Activated naive CD4-positive, alpha-beta T cell treated with anti-CD3 and anti-CD28 coated beads, Interleukin-2, amount 50 U/mL, for 24 hours (primary cell): ENCODE results near the gene ITGB3.
"Not testable (repeated sequence)": the region's sequence is repeated elsewhere in the genome, so short reads cannot be mapped to it uniquely, and the experiment has no call there.

ENCODE experiments used
- H3K27ac Mint-ChIP-seq: one replicate; pipeline ENCODE4 v1.8.0; 2021; ENCODE audit warnings: mild to moderate bottlenecking, mixed read lengths
- H3K27me3 Mint-ChIP-seq: one replicate; pipeline ENCODE4 v1.8.0; 2021; ENCODE audit warnings: mixed read lengths
- H3K36me3 Mint-ChIP-seq: one replicate; pipeline ENCODE4 v1.8.0; 2021; ENCODE audit warnings: mixed read lengths
- H3K4me1 Mint-ChIP-seq: one replicate; pipeline ENCODE4 v1.8.0; 2021; ENCODE audit warnings: mixed read lengths
- H3K4me3 Mint-ChIP-seq: one replicate; pipeline ENCODE4 v1.8.0; 2021; ENCODE audit warnings: mild to moderate bottlenecking, mixed read lengths
- H3K9me3 Mint-ChIP-seq: one replicate; pipeline ENCODE4 v1.8.0; 2021; ENCODE audit warnings: mixed read lengths

ITGB3 gene

GRCh38 chr17:47252766-47253512 is 688 bp upstream of the ITGB3 start:
- no peak overlapping the region for H3K27ac Mint-ChIP-seq
- peaks cover 9% of the 10 kb centered on the region for H3K4me1 Mint-ChIP-seq
- peaks cover 33% of the 10 kb centered on the region for H3K27me3 Mint-ChIP-seq
- peak overlapping the region; percentile 76 for H3K4me3 Mint-ChIP-seq
- no peaks in the 10 kb centered on the region for H3K36me3 Mint-ChIP-seq
- H3K9me3 Mint-ChIP-seq, result no peaks in the 10 kb centered on the region

- Mint-ChIP-seq H3K9me3 (no peaks in the 10 kb centered on the region), H3K27me3 (peaks cover 42% of the 10 kb centered on the region), H3K27ac (no peak overlapping the region), H3K36me3 (no peaks in the 10 kb centered on the region), H3K4me1 (peaks cover 9% of the 10 kb centered on the region), H3K4me3 (peak overlapping the region; percentile 91)
Measured at GRCh38 chr17:47254403-47254943, 846 bp downstream of the ITGB3 start.

GRCh38 chr17:47257651-47258339 is 4.2 kb downstream of the ITGB3 start:
- Mint-ChIP-seq H3K27ac (no peak overlapping the region), H3K4me1 (peaks cover 9% of the 10 kb centered on the region), H3K27me3 (peaks cover 44% of the 10 kb centered on the region), H3K4me3 (no peak overlapping the region), H3K36me3 (no peaks in the 10 kb centered on the region), H3K9me3 (no peaks in the 10 kb centered on the region)

GRCh38 chr17:47262586-47262985 is 9.0 kb downstream of the ITGB3 start:
- Mint-ChIP-seq H3K4me1 (no peaks in the 10 kb centered on the region), H3K27ac (no peak overlapping the region), H3K4me3 (no peak overlapping the region), H3K36me3 (no peaks in the 10 kb centered on the region), H3K9me3 (no peaks in the 10 kb centered on the region), H3K27me3 (peaks cover 25% of the 10 kb centered on the region)

GRCh38 chr17:47264166-47264565 is 10.5 kb downstream of the ITGB3 start:
- no peak overlapping the region for H3K4me3 Mint-ChIP-seq
- H3K27ac Mint-ChIP-seq, result no peak overlapping the region
- no peaks in the 10 kb centered on the region for H3K4me1 Mint-ChIP-seq
- peaks cover under 1% of the 10 kb centered on the region for H3K9me3 Mint-ChIP-seq
- H3K36me3 Mint-ChIP-seq, result no peaks in the 10 kb centered on the region
- H3K27me3 Mint-ChIP-seq, result peaks cover 13% of the 10 kb centered on the region

- H3K9me3 Mint-ChIP-seq, result peaks cover 6% of the 10 kb centered on the region
Measured at GRCh38 chr17:47265983-47266541, 12.4 kb downstream of the ITGB3 start.

GRCh38 chr17:47266782-47267181 is 13.2 kb downstream of the ITGB3 start:
- Mint-ChIP-seq H3K36me3 (no peaks in the 10 kb centered on the region), H3K9me3 (peaks cover 6% of the 10 kb centered on the region), H3K4me3 (no peak overlapping the region), H3K27me3 (peaks cover 8% of the 10 kb centered on the region), H3K4me1 (no peaks in the 10 kb centered on the region), H3K27ac (no peak overlapping the region)

More at GRCh38 chr17:47265983-47266541, 12.4 kb downstream of the ITGB3 start:
- Mint-ChIP-seq H3K36me3 (no peaks in the 10 kb centered on the region), H3K4me1 (no peaks in the 10 kb centered on the region), H3K27me3 (peaks cover 8% of the 10 kb centered on the region), H3K4me3 (no peak overlapping the region), H3K27ac (no peak overlapping the region)

GRCh38 chr17:47267354-47267828 is 13.8 kb downstream of the ITGB3 start:
- Mint-ChIP-seq H3K4me1 (no peaks in the 10 kb centered on the region), H3K27me3 (peaks cover 6% of the 10 kb centered on the region), H3K27ac (no peak overlapping the region), H3K4me3 (no peak overlapping the region), H3K36me3 (no peaks in the 10 kb centered on the region), H3K9me3 (peaks cover 6% of the 10 kb centered on the region)

GRCh38 chr17:47268964-47269363 is 15.3 kb downstream of the ITGB3 start:
- not testable (repeated sequence) for H3K4me1 Mint-ChIP-seq

GRCh38 chr17:47269561-47270280 is 16.1 kb downstream of the ITGB3 start:
- not testable (repeated sequence) for H3K4me3 Mint-ChIP-seq, H3K36me3 Mint-ChIP-seq, H3K4me1 Mint-ChIP-seq

More at GRCh38 chr17:47268964-47269363, 15.3 kb downstream of the ITGB3 start:
- not testable (repeated sequence) for H3K36me3 Mint-ChIP-seq, H3K27me3 Mint-ChIP-seq, H3K4me3 Mint-ChIP-seq, H3K9me3 Mint-ChIP-seq, H3K27ac Mint-ChIP-seq

GRCh38 chr17:47270946-47271705 is 17.5 kb downstream of the ITGB3 start:
- H3K27ac Mint-ChIP-seq, result no peak overlapping the region
- H3K4me3 Mint-ChIP-seq, result no peak overlapping the region
- H3K36me3 Mint-ChIP-seq, result no peaks in the 10 kb centered on the region

More at GRCh38 chr17:47269561-47270280, 16.1 kb downstream of the ITGB3 start:
- H3K9me3 Mint-ChIP-seq, H3K27ac Mint-ChIP-seq, H3K27me3 Mint-ChIP-seq: not testable (repeated sequence)

GRCh38 chr17:47272491-47272890 is 18.9 kb downstream of the ITGB3 start:
- Mint-ChIP-seq H3K27me3 (peaks cover 3% of the 10 kb centered on the region), H3K9me3 (peaks cover 6% of the 10 kb centered on the region), H3K36me3 (no peaks in the 10 kb centered on the region)

More at GRCh38 chr17:47270946-47271705, 17.5 kb downstream of the ITGB3 start:
- H3K4me1 Mint-ChIP-seq, result no peaks in the 10 kb centered on the region
- H3K9me3 Mint-ChIP-seq, result peaks cover 6% of the 10 kb centered on the region
- H3K27me3 Mint-ChIP-seq, result peaks cover 5% of the 10 kb centered on the region

GRCh38 chr17:47273245-47273644 is 19.6 kb downstream of the ITGB3 start:
- H3K4me1 Mint-ChIP-seq, result no peaks in the 10 kb centered on the region
- no peak overlapping the region for H3K27ac Mint-ChIP-seq
- H3K36me3 Mint-ChIP-seq, result no peaks in the 10 kb centered on the region
- H3K9me3 Mint-ChIP-seq, result peaks cover 6% of the 10 kb centered on the region
- H3K4me3 Mint-ChIP-seq, result no peak overlapping the region
- peaks cover 3% of the 10 kb centered on the region for H3K27me3 Mint-ChIP-seq

More at GRCh38 chr17:47272491-47272890, 18.9 kb downstream of the ITGB3 start:
- Mint-ChIP-seq H3K4me1 (no peaks in the 10 kb centered on the region), H3K4me3 (no peak overlapping the region), H3K27ac (peak overlapping the region; percentile 47)

GRCh38 chr17:47274319-47275069 is 20.9 kb downstream of the ITGB3 start:
- H3K27me3 Mint-ChIP-seq, result peaks cover 3% of the 10 kb centered on the region
- no peaks in the 10 kb centered on the region for H3K4me1 Mint-ChIP-seq
- H3K36me3 Mint-ChIP-seq, result no peaks in the 10 kb centered on the region
- peaks cover 2% of the 10 kb centered on the region for H3K9me3 Mint-ChIP-seq
- no peak overlapping the region for H3K4me3 Mint-ChIP-seq
- no peak overlapping the region for H3K27ac Mint-ChIP-seq
